GM21526 (cell line): Measurements from ENCODE around the gene TTLL13.
A peak's percentile ranks its signal among the peaks of the same experiment; 100 is the strongest.

Experiments
- ATAC-seq: cut with Tn5 transposase; IDR thresholded peaks from one replicate; pipeline ENCODE4 v1.9.1; 2021; ENCODE audit warnings: moderate library complexity; ENCODE audit not compliant: unreplicated experiment, low FRiP score

Gene TTLL13

DNA sequence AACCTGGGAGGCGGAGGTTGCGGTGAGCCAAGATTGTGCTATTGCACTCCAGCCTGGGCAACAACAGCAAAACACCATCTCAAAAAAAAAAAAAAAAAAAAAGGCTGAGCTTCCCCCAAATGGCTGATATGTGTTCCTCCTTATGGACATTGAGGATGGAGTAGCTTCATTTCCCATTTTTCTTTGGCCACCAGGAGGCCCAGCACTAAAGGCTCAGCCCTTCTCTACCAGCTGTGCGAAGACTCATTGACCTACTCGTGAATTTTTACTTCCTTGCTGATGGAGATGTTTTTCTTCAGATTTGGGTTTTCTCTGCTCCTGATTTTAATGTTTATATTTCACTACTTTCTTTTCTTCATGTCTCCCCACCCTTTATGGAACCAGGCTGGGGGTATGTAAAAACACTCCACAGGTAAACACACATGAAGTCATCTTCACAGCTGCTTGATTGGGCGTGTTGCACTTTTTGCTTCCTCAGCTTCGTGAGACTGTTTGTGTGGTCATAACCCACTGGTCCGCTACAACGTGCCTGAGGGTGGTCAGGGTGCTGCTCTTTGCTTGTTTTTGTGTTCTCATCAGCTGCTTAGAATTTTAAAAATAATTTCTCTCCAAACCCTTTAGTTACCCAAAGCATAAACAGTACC, 34.7 kb upstream of the TTLL13 start:
- no peak for ATAC-seq

DNA sequence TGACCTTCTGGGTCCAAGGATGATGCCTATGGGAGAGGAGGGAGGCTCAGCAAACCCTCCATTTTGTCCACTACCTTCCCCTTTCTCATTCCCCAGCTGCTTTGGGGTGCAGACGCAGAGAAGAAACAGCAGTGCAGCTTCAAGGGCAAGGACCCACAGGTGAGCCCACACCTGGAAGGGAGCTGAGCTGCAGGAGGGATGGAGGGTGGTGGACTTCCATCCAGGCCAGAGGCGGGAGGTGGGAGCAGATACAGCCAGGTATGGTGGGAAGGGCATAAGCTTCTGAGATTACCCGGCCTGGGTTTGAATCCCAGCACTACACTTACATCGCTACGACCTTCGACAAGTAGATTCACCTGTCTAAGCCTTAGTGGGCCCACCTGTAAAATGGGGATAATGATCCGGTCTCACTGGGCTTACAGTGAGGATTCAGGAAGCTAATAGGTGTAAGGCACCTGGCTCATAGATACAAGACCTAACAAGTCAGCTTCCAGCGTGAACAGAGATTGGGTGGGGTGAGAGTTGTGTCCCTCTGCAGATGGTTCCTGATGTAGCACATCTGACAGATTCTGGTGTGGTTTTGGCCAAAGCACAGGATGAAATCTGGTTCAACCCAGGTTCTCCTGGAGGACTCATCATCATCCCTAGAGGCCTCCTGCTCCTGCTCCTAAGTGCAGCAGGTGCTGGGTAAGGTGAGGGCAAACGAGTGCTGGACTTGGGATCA, 31.5 kb upstream of the TTLL13 start:
- no peak for ATAC-seq

DNA sequence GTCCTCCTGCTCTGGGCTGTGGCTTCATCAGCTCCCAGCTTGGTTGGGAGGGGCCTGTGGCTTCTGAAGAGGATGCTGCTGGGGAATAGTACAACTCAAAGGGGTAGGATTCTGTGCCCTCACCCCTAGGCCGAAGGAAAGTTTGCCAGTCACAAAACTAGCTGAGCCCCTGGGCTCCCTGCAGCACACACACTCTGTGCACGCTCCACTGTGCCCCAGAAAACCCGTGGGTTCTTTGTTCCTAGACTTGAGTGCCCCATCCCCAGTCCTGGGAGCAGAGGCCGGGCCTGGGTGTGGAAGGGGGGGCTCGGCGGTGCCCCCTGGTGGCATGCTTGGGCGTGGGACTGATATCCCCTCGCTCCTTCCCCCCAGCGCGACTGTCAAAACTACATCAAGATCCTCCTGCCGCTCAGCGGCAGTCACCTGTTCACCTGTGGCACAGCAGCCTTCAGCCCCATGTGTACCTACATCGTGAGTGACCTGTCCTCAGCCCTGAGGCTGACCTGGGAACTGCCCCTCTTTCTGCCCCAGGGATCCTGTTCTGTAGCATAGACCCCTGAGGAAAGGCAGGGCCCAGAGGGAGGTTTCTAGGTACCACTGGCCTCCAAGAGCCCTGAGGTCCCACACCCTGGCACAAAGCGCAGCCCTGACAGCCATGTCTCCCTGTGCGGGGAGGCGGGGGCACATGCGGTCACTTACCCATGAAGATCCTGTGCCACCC, 29.8 kb upstream of the TTLL13 start:
- no peak for ATAC-seq

DNA sequence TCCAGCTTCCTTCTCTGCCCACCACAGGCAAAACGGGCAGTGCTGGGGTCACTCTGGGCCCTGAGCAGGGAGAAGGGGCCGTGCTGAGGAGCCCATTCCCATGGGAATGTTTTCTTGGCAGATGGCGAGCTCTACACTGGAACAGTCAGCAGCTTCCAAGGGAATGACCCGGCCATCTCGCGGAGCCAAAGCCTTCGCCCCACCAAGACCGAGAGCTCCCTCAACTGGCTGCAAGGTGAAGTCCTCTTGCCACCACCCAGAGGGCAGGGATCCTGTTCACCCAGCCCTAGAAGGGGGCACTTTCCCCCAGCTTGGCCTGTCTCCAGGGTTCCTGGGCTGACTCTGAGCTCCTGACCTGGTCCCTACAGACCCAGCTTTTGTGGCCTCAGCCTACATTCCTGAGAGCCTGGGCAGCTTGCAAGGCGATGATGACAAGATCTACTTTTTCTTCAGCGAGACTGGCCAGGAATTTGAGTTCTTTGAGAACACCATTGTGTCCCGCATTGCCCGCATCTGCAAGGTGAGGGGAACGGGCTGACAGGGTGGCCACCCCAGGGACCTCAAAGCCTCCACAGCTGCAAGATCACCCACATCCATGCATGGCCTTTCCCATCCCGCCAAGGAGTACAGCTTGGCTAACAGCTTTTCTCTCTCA, 28.0 kb upstream of the TTLL13 start:
- no peak for ATAC-seq

DNA sequence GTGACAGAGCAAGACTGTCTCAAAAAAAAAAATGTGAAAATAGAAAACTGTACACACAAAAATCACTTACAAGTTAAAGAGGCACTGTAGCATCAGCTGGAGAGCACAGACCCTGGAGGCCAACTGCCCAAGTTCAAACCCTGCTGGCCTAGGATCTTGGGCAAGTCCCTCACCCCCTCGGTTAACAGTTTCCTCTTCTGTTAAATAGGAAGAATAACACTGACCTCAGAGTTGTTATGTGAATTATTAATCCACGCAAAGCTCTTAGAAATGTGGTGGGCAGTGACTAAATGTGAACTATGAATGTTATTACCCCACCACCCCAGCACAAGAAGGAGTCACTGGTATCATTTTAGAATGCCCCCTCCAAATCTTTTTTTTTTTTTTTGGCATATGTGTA, 26.8 kb upstream of the TTLL13 start:
- no peak for ATAC-seq

DNA sequence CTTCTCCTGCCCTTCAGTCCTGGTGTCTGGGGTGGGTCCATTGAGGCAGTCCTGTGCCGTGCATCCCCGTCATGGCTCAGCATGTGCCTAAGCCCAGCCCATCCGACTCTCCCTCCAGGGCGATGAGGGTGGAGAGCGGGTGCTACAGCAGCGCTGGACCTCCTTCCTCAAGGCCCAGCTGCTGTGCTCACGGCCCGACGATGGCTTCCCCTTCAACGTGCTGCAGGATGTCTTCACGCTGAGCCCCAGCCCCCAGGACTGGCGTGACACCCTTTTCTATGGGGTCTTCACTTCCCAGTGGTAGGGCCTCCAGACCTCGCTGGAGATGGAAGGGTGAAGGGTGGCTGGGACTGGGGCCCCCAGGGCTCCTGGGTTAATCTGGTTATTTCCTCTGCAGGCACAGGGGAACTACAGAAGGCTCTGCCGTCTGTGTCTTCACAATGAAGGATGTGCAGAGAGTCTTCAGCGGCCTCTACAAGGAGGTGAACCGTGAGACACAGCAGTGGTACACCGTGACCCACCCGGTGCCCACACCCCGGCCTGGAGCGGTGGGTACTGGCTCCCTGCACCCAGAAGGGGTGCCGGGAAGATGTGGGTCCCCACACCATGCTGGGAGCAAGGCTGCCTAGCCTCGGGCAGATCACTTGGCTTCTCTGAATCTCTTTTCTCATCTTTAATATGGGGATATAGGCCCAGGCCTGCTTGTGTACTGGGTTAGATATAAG, 25.8 kb upstream of the TTLL13 start:
- ATAC-seq: no peak

DNA sequence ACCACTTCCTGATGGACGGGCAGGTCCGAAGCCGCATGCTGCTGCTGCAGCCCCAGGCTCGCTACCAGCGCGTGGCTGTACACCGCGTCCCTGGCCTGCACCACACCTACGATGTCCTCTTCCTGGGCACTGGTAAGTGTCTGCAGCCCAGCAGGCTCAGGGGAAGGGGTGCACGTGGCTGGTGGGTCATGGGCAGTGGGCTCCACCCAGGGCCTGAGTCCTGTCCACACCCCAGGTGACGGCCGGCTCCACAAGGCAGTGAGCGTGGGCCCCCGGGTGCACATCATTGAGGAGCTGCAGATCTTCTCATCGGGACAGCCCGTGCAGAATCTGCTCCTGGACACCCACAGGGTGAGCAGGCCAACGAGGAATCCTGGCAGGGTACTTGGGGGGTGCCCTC, 24.3 kb upstream of the TTLL13 start:
- ATAC-seq: no peak

DNA sequence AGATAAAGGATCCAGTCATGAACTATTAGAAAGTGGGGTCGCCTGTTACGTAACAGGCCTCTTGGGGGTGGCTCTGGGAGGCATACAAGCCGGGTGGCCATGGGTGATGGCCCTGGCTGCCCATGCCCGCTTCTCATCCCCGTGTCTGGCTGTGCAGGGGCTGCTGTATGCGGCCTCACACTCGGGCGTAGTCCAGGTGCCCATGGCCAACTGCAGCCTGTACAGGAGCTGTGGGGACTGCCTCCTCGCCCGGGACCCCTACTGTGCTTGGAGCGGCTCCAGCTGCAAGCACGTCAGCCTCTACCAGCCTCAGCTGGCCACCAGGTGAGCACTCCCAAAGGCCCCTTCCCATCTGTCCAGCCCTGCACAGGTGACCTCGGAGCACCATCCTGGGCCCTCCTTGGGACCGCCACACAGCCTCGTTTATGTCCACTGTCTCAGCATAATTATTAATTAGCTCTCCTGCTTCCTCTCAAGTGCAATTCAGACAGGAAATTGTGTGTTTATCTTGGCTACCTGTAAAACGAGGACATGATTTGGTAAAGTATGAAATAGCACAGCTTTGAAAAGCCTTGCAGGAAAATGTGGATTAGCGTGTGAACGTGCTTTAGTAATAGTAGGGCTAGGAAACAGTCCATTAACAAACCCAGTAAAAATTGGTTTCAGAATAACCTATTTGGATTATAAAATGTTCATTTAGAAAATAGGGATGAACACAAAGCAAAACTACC, 23.7 kb upstream of the TTLL13 start:
- no peak for ATAC-seq

DNA sequence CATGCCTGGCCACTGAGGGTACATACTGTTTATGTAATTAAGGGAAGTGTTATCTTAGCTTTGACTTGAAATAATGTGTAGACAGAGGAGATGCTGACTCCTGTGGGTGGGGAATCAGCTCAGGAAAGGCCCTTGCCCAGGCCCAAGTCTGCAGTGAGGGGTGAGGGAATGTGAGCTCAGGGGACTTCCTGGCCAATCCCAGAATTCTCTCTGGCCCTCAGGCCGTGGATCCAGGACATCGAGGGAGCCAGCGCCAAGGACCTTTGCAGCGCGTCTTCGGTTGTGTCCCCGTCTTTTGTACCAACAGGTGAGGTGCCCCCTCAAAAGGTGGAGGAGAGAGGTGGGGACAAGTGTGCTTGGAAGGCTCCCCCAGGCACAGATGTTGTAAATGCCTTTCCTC, 22.0 kb upstream of the TTLL13 start:
- ATAC-seq: no peak

DNA sequence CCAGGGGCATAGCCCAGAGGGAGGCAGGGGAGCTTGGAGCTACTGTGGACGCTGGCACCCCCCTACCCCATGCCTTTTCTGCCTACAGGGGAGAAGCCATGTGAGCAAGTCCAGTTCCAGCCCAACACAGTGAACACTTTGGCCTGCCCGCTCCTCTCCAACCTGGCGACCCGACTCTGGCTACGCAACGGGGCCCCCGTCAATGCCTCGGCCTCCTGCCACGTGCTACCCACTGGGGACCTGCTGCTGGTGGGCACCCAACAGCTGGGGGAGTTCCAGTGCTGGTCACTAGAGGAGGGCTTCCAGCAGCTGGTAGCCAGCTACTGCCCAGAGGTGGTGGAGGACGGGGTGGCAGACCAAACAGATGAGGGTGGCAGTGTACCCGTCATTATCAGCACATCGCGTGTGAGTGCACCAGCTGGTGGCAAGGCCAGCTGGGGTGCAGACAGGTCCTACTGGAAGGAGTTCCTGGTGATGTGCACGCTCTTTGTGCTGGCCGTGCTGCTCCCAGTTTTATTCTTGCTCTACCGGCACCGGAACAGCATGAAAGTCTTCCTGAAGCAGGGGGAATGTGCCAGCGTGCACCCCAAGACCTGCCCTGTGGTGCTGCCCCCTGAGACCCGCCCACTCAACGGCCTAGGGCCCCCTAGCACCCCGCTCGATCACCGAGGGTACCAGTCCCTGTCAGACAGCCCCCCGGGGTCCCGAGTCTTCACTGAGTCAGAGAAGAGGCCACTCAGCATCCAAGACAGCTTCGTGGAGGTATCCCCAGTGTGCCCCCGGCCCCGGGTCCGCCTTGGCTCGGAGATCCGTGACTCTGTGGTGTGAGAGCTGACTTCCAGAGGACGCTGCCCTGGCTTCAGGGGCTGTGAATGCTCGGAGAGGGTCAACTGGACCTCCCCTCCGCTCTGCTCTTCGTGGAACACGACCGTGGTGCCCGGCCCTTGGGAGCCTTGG, 21.3 kb upstream of the TTLL13 start:
- no peak for ATAC-seq

DNA sequence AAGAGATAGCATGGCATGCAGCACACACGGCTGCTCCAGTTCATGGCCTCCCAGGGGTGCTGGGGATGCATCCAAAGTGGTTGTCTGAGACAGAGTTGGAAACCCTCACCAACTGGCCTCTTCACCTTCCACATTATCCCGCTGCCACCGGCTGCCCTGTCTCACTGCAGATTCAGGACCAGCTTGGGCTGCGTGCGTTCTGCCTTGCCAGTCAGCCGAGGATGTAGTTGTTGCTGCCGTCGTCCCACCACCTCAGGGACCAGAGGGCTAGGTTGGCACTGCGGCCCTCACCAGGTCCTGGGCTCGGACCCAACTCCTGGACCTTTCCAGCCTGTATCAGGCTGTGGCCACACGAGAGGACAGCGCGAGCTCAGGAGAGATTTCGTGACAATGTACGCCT, 20.4 kb upstream of the TTLL13 start:
- ATAC-seq: no peak

DNA sequence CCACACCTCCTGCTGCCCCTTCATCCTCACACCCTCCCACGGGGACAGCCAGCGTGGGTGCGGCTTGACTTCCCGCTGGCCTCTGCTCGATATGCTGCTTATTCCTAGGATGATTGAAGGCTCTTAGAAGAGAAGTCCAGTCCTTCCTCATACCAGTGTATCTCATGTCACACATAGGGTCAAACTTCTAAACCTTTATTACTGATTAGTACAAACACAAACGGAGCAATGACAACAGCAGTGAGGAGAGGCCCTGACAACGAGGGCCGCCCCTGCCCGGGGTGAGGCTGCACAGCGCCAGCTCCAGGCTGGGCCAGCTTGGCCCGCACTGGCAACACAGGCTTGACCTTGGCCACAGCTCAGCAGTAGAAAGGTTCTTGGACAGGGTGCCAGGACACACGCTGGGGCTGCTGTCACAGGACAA, 19.3 kb upstream of the TTLL13 start:
- no peak for ATAC-seq

DNA sequence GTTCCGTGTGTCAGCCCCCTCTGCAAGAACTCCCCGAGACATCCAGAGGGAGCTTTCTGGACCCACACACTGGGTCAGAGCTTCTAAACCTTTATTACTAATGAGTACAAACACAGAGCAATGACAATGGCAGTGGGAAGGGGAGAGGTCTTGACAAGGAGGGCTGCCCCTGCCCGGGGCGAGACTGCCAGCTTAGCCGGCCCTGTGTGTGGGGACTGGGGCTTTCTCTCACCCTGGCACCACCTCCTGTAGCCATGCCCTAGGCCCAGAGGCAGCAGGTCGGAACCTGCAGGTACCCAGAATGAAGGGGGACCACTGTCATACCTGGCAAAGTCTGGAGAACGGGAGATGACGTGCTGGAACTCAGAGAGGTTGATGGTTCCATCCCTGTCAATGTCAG, 18.7 kb upstream of the TTLL13 start:
- ATAC-seq: no peak

DNA sequence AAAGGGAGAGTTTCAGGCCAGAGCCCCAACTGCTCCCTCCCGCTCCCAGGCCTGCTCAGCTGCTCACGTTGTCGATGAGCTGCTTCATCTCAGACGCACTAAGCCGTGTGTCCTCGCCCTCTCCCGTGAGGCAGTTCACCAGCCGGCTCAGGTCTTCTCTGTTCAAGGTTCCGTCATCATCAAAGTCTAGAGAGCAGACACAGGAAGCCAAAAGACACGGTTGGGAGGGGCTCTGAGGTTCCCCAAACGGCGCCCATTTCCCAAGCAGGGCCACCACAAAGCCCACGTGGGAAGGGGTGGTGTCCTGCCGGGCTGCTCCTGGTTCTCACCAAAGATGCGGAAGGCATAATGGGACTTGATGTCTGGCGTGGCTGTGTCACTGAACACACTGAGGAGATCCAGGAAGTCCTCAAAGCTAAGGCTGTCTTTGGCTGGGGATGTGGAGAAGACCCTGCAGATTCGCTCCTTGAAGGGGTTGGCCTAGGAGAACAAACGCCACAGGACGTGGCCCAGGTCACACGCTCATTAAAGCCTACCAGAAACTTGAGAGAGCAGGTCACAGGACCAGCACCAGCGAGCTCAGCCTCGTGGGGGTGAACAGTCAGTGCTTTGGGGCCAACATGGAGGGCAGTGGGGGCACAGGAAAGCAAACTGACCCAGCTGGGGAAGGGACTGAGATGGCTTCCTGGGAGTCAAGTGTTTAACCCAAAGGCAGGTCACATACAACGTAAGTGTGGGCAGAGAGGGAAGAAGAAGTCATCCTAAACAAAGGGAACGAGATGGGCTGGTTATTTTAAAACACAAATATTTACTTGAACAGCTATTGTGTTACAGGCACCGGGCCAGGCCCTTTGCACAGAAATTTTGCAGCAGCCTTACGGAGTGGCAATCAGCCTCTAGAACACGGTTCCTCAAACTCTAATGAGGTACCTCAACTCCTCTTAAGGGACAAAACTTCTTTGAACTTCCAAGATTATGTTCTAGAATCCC, 18.0 kb upstream of the TTLL13 start:
- ATAC-seq: no peak

DNA sequence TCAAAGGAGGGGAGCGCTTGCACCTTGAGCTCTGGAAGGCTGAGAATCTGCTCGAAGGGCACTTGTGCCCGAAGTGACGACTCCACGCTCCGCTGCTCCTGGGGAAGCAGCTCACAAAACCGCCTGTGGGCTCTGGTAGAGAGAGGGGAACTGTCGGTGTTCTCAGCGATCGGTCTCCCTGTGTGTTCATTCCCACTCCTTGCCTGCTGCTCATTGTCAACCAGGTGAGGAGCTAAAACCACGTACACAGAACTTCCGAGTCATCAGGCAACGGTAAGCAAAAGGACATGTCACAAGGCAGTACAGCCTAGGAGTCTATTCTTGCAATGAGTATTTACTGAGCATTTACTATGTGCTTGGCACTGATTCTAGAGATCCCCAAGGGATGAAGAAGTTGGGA, 17.2 kb upstream of the TTLL13 start:
- ATAC-seq: no peak

DNA sequence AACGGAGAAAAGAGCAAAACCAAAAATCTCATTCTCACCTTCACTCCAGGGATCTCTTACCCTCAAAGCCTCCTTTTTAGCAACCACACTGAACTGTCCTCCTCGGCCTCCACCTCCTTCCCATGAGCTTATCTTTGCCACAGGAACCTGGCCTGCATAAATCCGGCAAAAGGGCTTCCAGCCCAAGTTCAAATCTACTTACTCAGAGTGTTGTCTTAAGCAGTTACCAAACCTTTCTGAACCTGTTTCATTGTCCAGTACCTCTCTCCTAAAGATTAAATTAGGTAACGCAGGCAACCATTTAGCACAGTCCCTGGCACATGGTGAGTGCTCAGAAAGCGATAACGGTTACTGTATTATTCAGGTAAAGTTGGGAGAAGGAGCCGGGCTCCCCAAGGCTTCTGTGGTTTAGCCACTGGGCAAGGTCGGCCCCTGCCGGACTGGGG, 16.4 kb upstream of the TTLL13 start:
- ATAC-seq: no peak

DNA sequence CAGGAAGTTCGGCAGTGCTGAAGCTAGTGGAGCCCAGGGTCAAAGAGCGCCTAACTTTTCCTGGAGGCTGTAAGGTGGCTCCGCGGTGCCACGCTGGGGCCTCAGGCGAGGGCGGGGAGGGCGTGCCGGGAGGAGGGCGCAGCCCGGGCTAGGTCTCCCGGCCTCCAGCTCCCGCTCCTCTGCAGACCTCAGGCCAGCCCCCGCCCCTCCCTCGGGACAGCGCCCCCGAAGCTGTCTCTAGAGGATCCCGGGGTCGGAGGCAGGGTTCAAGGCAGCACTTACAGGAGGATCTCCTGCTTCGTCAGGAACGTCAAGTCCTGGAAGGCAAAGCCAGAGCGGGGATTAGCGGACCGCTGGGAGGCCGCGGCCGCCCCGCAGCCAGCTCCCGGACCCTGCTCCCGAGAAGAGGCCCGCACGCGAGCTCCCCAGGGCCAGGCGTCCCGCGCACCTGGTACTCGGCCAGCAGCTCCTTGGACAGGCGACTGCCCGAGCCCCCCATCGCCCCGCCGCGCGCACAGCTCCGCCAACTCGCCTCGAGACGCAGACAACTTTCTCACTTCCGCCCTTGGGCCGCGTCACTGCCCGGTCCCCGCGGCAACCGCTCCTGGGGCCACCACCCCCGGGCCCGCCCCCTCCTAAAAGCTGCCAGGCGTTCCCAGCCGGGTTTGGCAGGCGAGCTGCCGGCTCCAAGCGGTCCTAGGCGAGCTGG, 15.8 kb upstream of the TTLL13 start, which contains the start of gene CIB1:
Gene CIB1, minus strand, starts transcription at position 555 of the 709 bp plus-strand sequence. Its CDS starts 56 bp downstream, at position 499.
- ATAC-seq: peak; percentile 69
